Measurements from ENCODE around the gene OBSL1.

OBSL1 gene

GRCh38 chr2:219571311-219572236, at the start of gene OBSL1:
OBSL1 (minus strand) TSS chr2:219571539; CDS start chr2:219571232, 307 bp downstream.
- no peak for DNase-seq (ENCODE audit: low spot score)

- DNase-seq (ENCODE audit: low spot score): no peak
Observed at GRCh38 chr2:219620546-219620945, 49.2 kb upstream of the OBSL1 start.

GRCh38 chr2:219619235-219619634, 47.9 kb upstream of the OBSL1 start:
- no peak for DNase-seq (ENCODE audit: low spot score)

GRCh38 chr2:219618733-219619122, 47.4 kb upstream of the OBSL1 start:
- DNase-seq (ENCODE audit: low spot score): no peak

- no peak for DNase-seq (ENCODE audit: low spot score)
Observed at GRCh38 chr2:219616550-219616949, 45.2 kb upstream of the OBSL1 start.

GRCh38 chr2:219615894-219616293, 44.6 kb upstream of the OBSL1 start:
- DNase-seq (ENCODE audit: low spot score): no peak

GRCh38 chr2:219615036-219615435, 43.7 kb upstream of the OBSL1 start:
- no peak for DNase-seq (ENCODE audit: low spot score)

GRCh38 chr2:219614076-219614860, 42.9 kb upstream of the OBSL1 start:
- DNase-seq (ENCODE audit: low spot score): no peak

GRCh38 chr2:219613461-219614070, 42.2 kb upstream of the OBSL1 start:
- no peak for DNase-seq (ENCODE audit: low spot score)

GRCh38 chr2:219612577-219613286, 41.4 kb upstream of the OBSL1 start:
- DNase-seq (ENCODE audit: low spot score): no peak

- no peak for DNase-seq (ENCODE audit: low spot score)
Observed at GRCh38 chr2:219611866-219612576, 40.7 kb upstream of the OBSL1 start.

- no peak for DNase-seq (ENCODE audit: low spot score)
Observed at GRCh38 chr2:219611306-219611705, 40.0 kb upstream of the OBSL1 start.

- DNase-seq (ENCODE audit: low spot score): no peak
Observed at GRCh38 chr2:219609149-219609750, 37.9 kb upstream of the OBSL1 start.

GRCh38 chr2:219608399-219608964, 37.1 kb upstream of the OBSL1 start:
- no peak for DNase-seq (ENCODE audit: low spot score)

GRCh38 chr2:219607931-219608330, 36.6 kb upstream of the OBSL1 start:
- DNase-seq (ENCODE audit: low spot score): no peak

GRCh38 chr2:219605607-219605954, 34.2 kb upstream of the OBSL1 start:
- DNase-seq (ENCODE audit: low spot score): no peak

GRCh38 chr2:219603771-219604170, 32.4 kb upstream of the OBSL1 start:
- DNase-seq (ENCODE audit: low spot score): no peak

GRCh38 chr2:219598308-219599078, 27.2 kb upstream of the OBSL1 start:
- no peak for DNase-seq (ENCODE audit: low spot score)

- DNase-seq (ENCODE audit: low spot score): peak; percentile 84
Observed at GRCh38 chr2:219597552-219598307, 26.4 kb upstream of the OBSL1 start, which contains the start of gene STK11IP. STK11IP (plus strand) TSS chr2:219597857; CDS start chr2:219598120, 263 bp downstream.

Measured in hematopoietic multipotent progenitor cell treated with erythropoietin and hydrocortisone succinate and interleukin-3 and kit ligand, for 17 days (in vitro differentiated cells).